ENCODE results near the gene CLRN1.
"Not testable (repeated sequence)": the region's sequence is repeated elsewhere in the genome, so short reads cannot be mapped to it uniquely, and the experiment has no call there.

CLRN1 gene

GRCh38 chr3:150996731-150997130 lies 24.2 kb upstream of the CLRN1 start:
- Mint-ChIP-seq H3K9me3 (peaks cover 5% of the 10 kb centered on the region), H3K4me1 (no peaks in the 10 kb centered on the region), H3K27ac (no peak overlapping the region), H3K36me3 (no peaks in the 10 kb centered on the region), H3K4me3 (no peak overlapping the region), H3K27me3 (peaks cover 27% of the 10 kb centered on the region)
- ATAC-seq = no peak

- H3K27ac Mint-ChIP-seq = no peak overlapping the region
Observed at GRCh38 chr3:150995510-150995909, 23.0 kb upstream of the CLRN1 start.

GRCh38 chr3:150989208-150989607 lies 16.7 kb upstream of the CLRN1 start:
- no peaks in the 10 kb centered on the region for H3K4me1 Mint-ChIP-seq
- no peak overlapping the region for H3K4me3 Mint-ChIP-seq
- peaks cover 4% of the 10 kb centered on the region for H3K9me3 Mint-ChIP-seq
- peaks cover 6% of the 10 kb centered on the region for H3K36me3 Mint-ChIP-seq
- no peak overlapping the region for H3K27ac Mint-ChIP-seq
- peaks cover 40% of the 10 kb centered on the region for H3K27me3 Mint-ChIP-seq
- ATAC-seq = no peak

More at GRCh38 chr3:150995510-150995909, 23.0 kb upstream of the CLRN1 start:
- peaks cover 5% of the 10 kb centered on the region for H3K9me3 Mint-ChIP-seq
- ATAC-seq = no peak
- H3K4me1 Mint-ChIP-seq = no peaks in the 10 kb centered on the region
- H3K4me3 Mint-ChIP-seq = no peak overlapping the region
- H3K36me3 Mint-ChIP-seq = no peaks in the 10 kb centered on the region
- H3K27me3 Mint-ChIP-seq = peaks cover 29% of the 10 kb centered on the region

GRCh38 chr3:150988395-150988794 lies 15.9 kb upstream of the CLRN1 start:
- H3K27ac Mint-ChIP-seq, H3K4me3 Mint-ChIP-seq, H3K9me3 Mint-ChIP-seq, H3K4me1 Mint-ChIP-seq, ATAC-seq, H3K36me3 Mint-ChIP-seq: not testable (repeated sequence)
- H3K27me3 Mint-ChIP-seq = peaks cover 47% of the 10 kb centered on the region

GRCh38 chr3:150985711-150986110 lies 13.2 kb upstream of the CLRN1 start:
- Mint-ChIP-seq H3K27me3 (peaks cover 32% of the 10 kb centered on the region), H3K9me3 (peaks cover 4% of the 10 kb centered on the region), H3K4me1 (no peaks in the 10 kb centered on the region), H3K4me3 (no peak overlapping the region), H3K27ac (no peak overlapping the region), H3K36me3 (peaks cover 6% of the 10 kb centered on the region)
- no peak for ATAC-seq

GRCh38 chr3:150984066-150984465 lies 11.5 kb upstream of the CLRN1 start:
- Mint-ChIP-seq H3K4me3 (no peak overlapping the region), H3K36me3 (peaks cover 6% of the 10 kb centered on the region), H3K9me3 (peaks cover 4% of the 10 kb centered on the region), H3K27ac (no peak overlapping the region), H3K4me1 (no peaks in the 10 kb centered on the region), H3K27me3 (peaks cover 22% of the 10 kb centered on the region)
- ATAC-seq = no peak

- H3K9me3 Mint-ChIP-seq = no peaks in the 10 kb centered on the region
- H3K36me3 Mint-ChIP-seq = no peaks in the 10 kb centered on the region
- no peak for ATAC-seq
- no peaks in the 10 kb centered on the region for H3K4me1 Mint-ChIP-seq
- H3K27ac Mint-ChIP-seq = no peak overlapping the region
- H3K27me3 Mint-ChIP-seq = peaks cover 26% of the 10 kb centered on the region
- H3K4me3 Mint-ChIP-seq = no peak overlapping the region
Observed at GRCh38 chr3:150978566-150979148, 6.1 kb upstream of the CLRN1 start.

GRCh38 chr3:150975992-150976368 lies 3.5 kb upstream of the CLRN1 start:
- Mint-ChIP-seq H3K36me3 (no peaks in the 10 kb centered on the region), H3K27ac (no peak overlapping the region), H3K27me3 (peaks cover 31% of the 10 kb centered on the region), H3K4me3 (no peak overlapping the region), H3K4me1 (no peaks in the 10 kb centered on the region), H3K9me3 (no peaks in the 10 kb centered on the region)
- ATAC-seq = no peak

- Mint-ChIP-seq H3K4me3 (no peak overlapping the region), H3K27me3 (peaks cover 31% of the 10 kb centered on the region), H3K9me3 (no peaks in the 10 kb centered on the region), H3K4me1 (no peaks in the 10 kb centered on the region), H3K27ac (no peak overlapping the region), H3K36me3 (no peaks in the 10 kb centered on the region)
- ATAC-seq = no peak
Observed at GRCh38 chr3:150975086-150975991, 2.8 kb upstream of the CLRN1 start.

GRCh38 chr3:150970665-150971324 lies 1.7 kb downstream of the CLRN1 start:
- Mint-ChIP-seq H3K27me3 (peaks cover 11% of the 10 kb centered on the region), H3K27ac (no peak overlapping the region), H3K4me1 (no peaks in the 10 kb centered on the region), H3K4me3 (no peak overlapping the region), H3K9me3 (no peaks in the 10 kb centered on the region), H3K36me3 (no peaks in the 10 kb centered on the region)
- ATAC-seq = no peak

- Mint-ChIP-seq H3K27ac (no peak overlapping the region), H3K27me3 (peaks cover 19% of the 10 kb centered on the region), H3K4me1 (no peaks in the 10 kb centered on the region), H3K9me3 (no peaks in the 10 kb centered on the region), H3K36me3 (no peaks in the 10 kb centered on the region), H3K4me3 (no peak overlapping the region)
- ATAC-seq = no peak
Observed at GRCh38 chr3:150968341-150969035, 4.0 kb downstream of the CLRN1 start.

- no peaks in the 10 kb centered on the region for H3K36me3 Mint-ChIP-seq
- no peak overlapping the region for H3K4me3 Mint-ChIP-seq
- H3K9me3 Mint-ChIP-seq = no peaks in the 10 kb centered on the region
- ATAC-seq = no peak
- no peak overlapping the region for H3K27ac Mint-ChIP-seq
- H3K4me1 Mint-ChIP-seq = no peaks in the 10 kb centered on the region
- peaks cover 22% of the 10 kb centered on the region for H3K27me3 Mint-ChIP-seq
Observed at GRCh38 chr3:150965436-150965835, 7.1 kb downstream of the CLRN1 start.

GRCh38 chr3:150961949-150962348 lies 10.6 kb downstream of the CLRN1 start:
- H3K27me3 Mint-ChIP-seq = peaks cover 44% of the 10 kb centered on the region
- no peak overlapping the region for H3K27ac Mint-ChIP-seq
- H3K36me3 Mint-ChIP-seq = no peaks in the 10 kb centered on the region
- H3K9me3 Mint-ChIP-seq = no peaks in the 10 kb centered on the region
- no peaks in the 10 kb centered on the region for H3K4me1 Mint-ChIP-seq
- no peak for ATAC-seq
- H3K4me3 Mint-ChIP-seq = no peak overlapping the region

- Mint-ChIP-seq H3K9me3 (no peaks in the 10 kb centered on the region), H3K27ac (no peak overlapping the region), H3K4me3 (no peak overlapping the region), H3K36me3 (no peaks in the 10 kb centered on the region), H3K4me1 (no peaks in the 10 kb centered on the region), H3K27me3 (peaks cover 44% of the 10 kb centered on the region)
- ATAC-seq = peak; percentile 27
Observed at GRCh38 chr3:150960708-150961684, 11.5 kb downstream of the CLRN1 start.

All from stimulated activated memory B cell treated with anti-CD40 and anti-IgM and Interleukin-4, amounts not matched to agents 10 μg/mL and 1 μg/mL and 100 μg/mL, for 72 hours (primary cell).